ENCODE data around the gene KRT27.

Gene KRT27

DNA sequence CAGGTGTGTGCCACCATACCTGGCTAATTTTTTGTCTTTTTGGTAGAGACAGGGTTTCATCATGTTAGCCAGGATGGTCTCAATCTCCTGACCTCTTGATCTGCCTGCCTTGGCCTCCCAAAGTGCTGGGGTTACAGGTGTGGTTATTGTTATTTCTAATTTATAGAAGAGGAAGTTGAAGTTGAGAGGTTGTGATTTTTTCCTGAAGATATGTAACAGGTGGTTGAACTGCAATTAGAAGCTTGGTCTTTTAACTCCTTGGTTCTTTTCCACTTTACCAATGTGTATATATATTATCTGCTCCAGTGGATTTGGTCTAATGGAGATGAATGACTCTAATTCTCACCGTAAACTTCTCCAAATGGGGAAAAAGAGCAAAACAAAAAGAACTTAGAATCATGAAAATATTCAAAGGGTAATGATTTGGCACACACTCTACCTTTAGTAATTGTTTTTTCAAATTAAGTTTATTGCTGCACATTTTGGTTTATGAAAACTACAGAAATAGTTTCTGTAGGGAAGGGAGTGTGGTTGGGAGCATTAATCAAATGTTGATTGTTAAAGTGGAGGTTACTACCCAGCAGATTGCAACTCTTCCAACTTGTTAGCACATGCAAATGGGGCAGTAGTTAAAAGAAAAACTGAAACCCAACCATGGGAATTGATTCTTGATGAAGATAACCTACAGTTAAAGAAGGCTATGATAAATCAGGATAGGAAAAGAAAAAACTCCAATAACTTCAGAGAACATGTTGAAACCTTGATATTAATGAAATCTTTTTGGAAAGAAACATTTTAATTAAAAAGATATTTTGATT lies 41.9 kb upstream of the KRT27 start:
- H3K4me3 Mint-ChIP-seq = no peak overlapping the region
- peaks cover 11% of the 10 kb centered on the region for H3K4me1 Mint-ChIP-seq
- no peaks in the 10 kb centered on the region for H3K27me3 Mint-ChIP-seq (ENCODE audit: low read depth)
- H3K36me3 Mint-ChIP-seq (ENCODE audit: low read depth) = peaks cover 13% of the 10 kb centered on the region
- no peaks in the 10 kb centered on the region for H3K9me3 Mint-ChIP-seq
- no peak overlapping the region for H3K27ac Mint-ChIP-seq
- TF ChIP-seq, protein P1, sequence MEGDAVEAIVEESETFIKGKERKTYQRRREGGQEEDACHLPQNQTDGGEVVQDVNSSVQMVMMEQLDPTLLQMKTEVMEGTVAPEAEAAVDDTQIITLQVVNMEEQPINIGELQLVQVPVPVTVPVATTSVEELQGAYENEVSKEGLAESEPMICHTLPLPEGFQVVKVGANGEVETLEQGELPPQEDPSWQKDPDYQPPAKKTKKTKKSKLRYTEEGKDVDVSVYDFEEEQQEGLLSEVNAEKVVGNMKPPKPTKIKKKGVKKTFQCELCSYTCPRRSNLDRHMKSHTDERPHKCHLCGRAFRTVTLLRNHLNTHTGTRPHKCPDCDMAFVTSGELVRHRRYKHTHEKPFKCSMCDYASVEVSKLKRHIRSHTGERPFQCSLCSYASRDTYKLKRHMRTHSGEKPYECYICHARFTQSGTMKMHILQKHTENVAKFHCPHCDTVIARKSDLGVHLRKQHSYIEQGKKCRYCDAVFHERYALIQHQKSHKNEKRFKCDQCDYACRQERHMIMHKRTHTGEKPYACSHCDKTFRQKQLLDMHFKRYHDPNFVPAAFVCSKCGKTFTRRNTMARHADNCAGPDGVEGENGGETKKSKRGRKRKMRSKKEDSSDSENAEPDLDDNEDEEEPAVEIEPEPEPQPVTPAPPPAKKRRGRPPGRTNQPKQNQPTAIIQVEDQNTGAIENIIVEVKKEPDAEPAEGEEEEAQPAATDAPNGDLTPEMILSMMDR (IDR thresholded peaks at IDR 0.05; ENCODE audit: unreplicated experiment in 3 of 3) = no peak

DNA sequence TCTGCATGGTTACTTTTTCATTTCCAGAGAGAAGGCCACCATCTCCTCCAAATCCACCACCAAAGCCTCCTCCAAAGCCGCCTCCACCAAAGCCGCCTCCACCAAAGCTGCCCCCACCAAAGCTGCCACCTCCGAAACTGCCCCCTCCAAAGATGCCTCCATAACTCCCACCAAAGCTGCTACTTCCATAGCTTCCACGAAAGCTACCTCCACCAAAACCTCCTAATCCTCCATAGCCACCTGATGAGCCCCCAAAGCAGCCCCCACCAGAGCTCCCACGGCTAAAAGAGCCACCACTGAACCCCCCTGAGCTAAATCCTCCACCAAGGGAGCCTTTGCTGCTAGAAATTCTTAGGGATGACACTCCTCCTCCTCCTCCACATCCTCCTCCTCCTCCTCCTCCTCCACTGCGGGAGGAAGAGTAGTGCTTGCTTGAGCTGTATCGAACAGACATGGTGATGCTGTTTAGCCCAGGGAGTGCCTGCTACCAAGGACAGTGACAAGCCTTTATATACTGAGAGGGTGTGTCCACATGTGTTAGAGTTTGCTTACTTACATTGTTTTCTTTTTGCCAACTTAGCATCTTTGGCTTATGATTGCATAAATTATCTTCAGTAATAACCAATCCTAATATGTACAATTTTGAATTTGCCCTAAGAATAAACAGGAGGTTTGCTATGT lies 39.9 kb upstream of the KRT27 start, which contains the start of gene KRT10:
Gene KRT10, minus strand, starts transcription at position 483 of the 681 bp plus-strand sequence. Its CDS starts 29 bp downstream, at position 454.
- H3K9me3 Mint-ChIP-seq = no peaks in the 10 kb centered on the region
- no peak within 1 kb of the TSS for H3K27ac Mint-ChIP-seq
- peak within 1 kb of the TSS; percentile 29 to 59 (median 58) for H3K4me3 Mint-ChIP-seq
- TF ChIP-seq, protein P1 (IDR thresholded peaks at IDR 0.05; ENCODE audit: unreplicated experiment in 3 of 3) = no peak
- H3K4me1 Mint-ChIP-seq = peaks cover 21% of the 10 kb centered on the region
- peaks cover 24% of the 10 kb centered on the region for H3K36me3 Mint-ChIP-seq (ENCODE audit: low read depth)
- H3K27me3 Mint-ChIP-seq (ENCODE audit: low read depth) = peaks cover 3% of the 10 kb centered on the region

DNA sequence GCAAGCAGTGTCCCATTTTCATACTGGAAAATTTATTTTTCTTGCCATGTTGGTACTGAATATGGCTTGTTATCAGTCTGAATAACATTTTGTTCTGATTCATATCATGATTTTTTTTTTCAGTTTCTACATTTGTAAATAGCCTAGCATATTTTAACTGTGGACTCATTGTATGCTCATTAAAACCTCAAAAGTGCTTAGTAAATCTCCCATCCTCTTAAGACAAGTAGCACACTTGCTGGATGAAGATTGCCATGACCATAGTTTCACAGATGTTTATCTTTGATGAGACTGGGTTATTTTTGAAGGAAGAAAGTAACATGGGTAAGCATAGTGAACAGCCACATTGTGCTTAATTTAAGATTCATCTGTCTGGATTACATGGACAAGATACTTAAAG lies 39.2 kb upstream of the KRT27 start:
- Mint-ChIP-seq H3K9me3 (no peaks in the 10 kb centered on the region), H3K36me3 (ENCODE audit: low read depth) (peaks cover 32% of the 10 kb centered on the region), H3K4me1 (peaks cover 28% of the 10 kb centered on the region), H3K27ac (no peak overlapping the region), H3K27me3 (ENCODE audit: low read depth) (peaks cover 7% of the 10 kb centered on the region), H3K4me3 (no peak overlapping the region)
- TF ChIP-seq, protein P1 (IDR thresholded peaks at IDR 0.05; ENCODE audit: unreplicated experiment in 3 of 3) = no peak

DNA sequence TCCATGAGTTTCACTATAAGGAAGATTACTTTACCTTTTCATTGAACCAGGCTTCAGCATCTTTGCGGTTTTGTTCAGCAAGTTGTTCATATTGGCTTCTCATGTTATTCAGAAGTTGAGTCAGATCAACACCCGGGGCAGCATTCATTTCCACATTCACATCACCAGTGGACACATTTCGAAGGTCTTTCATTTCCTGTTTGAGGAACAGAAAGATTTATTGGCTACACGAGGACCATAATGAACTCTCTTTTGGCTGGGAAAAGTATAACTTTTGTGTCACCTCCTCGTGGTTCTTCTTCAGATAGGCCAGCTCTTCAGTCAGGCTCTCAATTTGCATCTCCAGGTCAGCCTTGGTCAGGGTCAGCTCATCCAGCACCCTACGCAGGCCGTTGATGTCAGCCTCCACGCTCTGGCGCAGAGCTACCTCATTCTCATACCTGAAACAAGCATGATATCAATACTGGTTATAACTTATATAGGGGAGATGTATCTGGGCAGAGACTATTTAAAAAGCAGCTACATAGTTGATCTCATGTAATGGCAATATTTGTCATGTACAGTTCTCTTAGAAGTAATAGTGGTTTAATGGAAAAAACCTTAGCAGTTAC lies 38.0 kb upstream of the KRT27 start:
- H3K4me1 Mint-ChIP-seq = peaks cover 28% of the 10 kb centered on the region
- H3K27ac Mint-ChIP-seq = peak overlapping the region; percentile 96 to 98 (median 97)
- peaks cover 37% of the 10 kb centered on the region for H3K36me3 Mint-ChIP-seq (ENCODE audit: low read depth)
- H3K9me3 Mint-ChIP-seq = no peaks in the 10 kb centered on the region
- H3K27me3 Mint-ChIP-seq (ENCODE audit: low read depth) = peaks cover 7% of the 10 kb centered on the region
- H3K4me3 Mint-ChIP-seq = peak overlapping the region; percentile 88 to 93 (median 91)
- TF ChIP-seq, protein P1 (IDR thresholded peaks at IDR 0.05; ENCODE audit: unreplicated experiment in 3 of 3) = no peak

DNA sequence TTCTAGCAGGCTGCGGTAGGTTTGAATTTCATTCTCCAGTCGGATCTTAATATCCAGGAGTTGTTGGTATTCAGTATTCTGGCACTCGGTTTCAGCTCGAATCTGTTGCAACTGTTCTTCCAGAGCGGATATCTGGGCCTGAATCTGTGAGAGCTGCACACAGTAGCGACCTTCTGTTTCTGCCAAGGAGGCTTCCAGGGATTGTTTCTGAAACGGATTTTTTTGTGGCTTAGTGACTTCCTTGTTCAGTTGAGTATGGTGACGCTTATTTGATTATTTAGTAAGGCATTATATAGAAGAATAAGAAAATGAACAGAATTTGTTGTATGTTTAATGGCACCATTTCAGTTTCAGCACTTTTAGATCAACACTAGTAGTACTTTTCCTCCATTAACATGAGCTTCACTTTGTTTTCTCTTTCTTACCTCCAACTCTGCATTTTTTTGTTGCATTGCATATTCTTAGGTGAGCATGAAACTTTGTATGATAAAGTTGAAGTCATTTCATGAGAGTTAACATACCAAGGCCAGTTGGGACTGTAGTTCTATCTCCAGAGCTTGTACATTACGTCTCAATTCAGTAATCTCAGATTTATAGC lies 37.3 kb upstream of the KRT27 start:
- Mint-ChIP-seq H3K9me3 (no peaks in the 10 kb centered on the region), H3K4me3 (peak overlapping the region; percentile 88 to 93 (median 91)), H3K4me1 (peaks cover 28% of the 10 kb centered on the region), H3K36me3 (ENCODE audit: low read depth) (peaks cover 38% of the 10 kb centered on the region), H3K27ac (peak overlapping the region; percentile 96 to 98 (median 97)), H3K27me3 (ENCODE audit: low read depth) (peaks cover 7% of the 10 kb centered on the region)
- TF ChIP-seq, protein P1 (IDR thresholded peaks at IDR 0.05; ENCODE audit: unreplicated experiment in 3 of 3) = no peak

All from nephron (organoid).